Testis (tissue), 3 donors: ENCODE data around the gene ZFY. TPM values are rescaled to one million over a fixed set of nuclear protein-coding genes. Genes with fewer than 3 reads are reported as not detected.
A peak's percentile ranks its signal among the peaks of the same experiment; 100 is the strongest.

Source experiments
- DNase-seq: peaks from one replicate; pipeline ENCODE4 v3.0.0-alpha.2; 2019
- H3K27ac ChIP-seq, 2 donors: fragments of 200-600 bp; sonication (generic); one replicate each; pipeline ENCODE4 v1.5.1; 2019
- H3K27me3 ChIP-seq: fragments of 200-600 bp; sonication (generic); one replicate; pipeline ENCODE4 v1.5.1; 2019
- H3K36me3 ChIP-seq: fragments of 200-600 bp; sonication (generic); one replicate; pipeline ENCODE4 v1.5.1; 2017; ENCODE audit warnings: low read depth; ENCODE audit errors: missing control alignments
- H3K4me1 ChIP-seq: fragments of 200-600 bp; sonication (generic); one replicate; pipeline ENCODE4 v1.5.1; 2019
- H3K4me3 ChIP-seq, 2 donors: fragments of 200-600 bp; sonication (generic); one replicate each; pipeline ENCODE4 v1.5.1; 2017 to 2019
- H3K9me3 ChIP-seq: fragments of 200-600 bp; sonication (generic); one replicate; pipeline ENCODE4 v1.5.1; 2017
- CTCF ChIP-seq, 3 experiments: fragments of 450-650 bp in 2 of 3; fragments of 200-600 bp in 1 of 3; sonication (generic) in 1 of 3; IDR thresholded peaks; one replicate each; pipeline ENCODE4 v1.5.1; 2016 to 2019; ENCODE audit warnings: antibody characterized with exemption in 3 of 3, mild to moderate bottlenecking in 2 of 3, moderate library complexity in 1 of 3
- POLR2A ChIP-seq: fragments of 450-650 bp; IDR thresholded peaks from one replicate; pipeline ENCODE4 v1.6.1; 2017; ENCODE audit warnings: antibody characterized with exemption, mild to moderate bottlenecking, moderate library complexity
- WGBS, 2 donors: methylation state at CpG; one replicate each; pipeline ENCODE4 v1.1.5; 2018; 5-methylcytosine and 5-hydroxymethylcytosine counted together
- intact Hi-C: fragments of 100-400 bp; cut with DNase I; formaldehyde crosslinking; loops from one replicate; pipeline ENCODE4 v1.15.1; 2023; ENCODE audit warnings: low total_unique reads
- polyA plus RNA-seq: library from polyadenylated mRNA; stranded (reverse); fragments of 350-450 nt; fragmentation: Illumina TruSeq; extraction: RNeasy Lipid Tissue Mini Kit (QIAGEN cat#74804); gene quantifications from one replicate; pipeline ENCODE4 v1.2.3, GENCODE V29; 2014; ENCODE audit warnings: low read depth, low replicate concordance; ENCODE audit not compliant: insufficient read depth
- total RNA-seq, 2 donors: library from RNA; depleted of rRNA; stranded (reverse); fragments of >200 nt; gene quantifications; one replicate each; pipeline ENCODE4 v1.2.3, GENCODE V29; 2016

The ZFY gene
- total and polyA plus RNA-seq, 3 donors from 2014 or later, result 9.7 to 13.7 (median 11.3) TPM

DNA sequence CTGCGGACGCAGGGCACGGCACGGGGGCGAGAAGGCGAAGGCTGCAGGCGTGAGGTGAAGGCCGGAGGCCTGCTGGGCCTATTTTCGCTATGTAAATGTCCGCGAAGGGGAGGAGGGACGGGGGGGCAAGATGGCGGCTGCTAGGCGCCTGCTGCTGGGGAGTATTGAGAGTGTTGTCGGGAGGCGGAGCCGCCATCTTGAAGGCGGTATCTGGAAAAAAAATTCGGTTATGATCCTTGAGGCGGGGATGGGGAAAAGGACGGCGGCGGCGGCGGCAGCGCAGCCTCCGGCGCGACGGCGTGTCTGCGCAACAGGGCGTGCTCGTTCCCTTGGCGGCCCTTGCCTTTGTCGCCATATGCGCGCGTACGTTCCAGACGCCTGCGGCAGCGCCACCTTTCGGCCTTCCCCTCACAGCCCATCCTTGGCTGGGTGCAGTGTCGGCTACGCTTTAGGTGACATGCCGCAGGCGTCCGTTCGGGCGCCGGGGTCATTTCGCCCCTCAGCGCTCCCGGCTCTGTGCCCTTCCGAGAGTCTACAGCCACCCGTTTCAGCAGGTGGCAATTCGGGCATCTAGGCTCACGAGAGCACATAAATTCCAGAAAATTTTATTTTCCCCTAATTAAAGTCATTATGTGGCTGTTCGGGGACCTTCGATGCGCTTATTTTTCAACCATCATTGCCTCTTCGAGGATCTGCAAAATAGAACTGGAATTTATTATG lies 695 bp downstream of the ZFY start:
- DNase-seq, result peak; percentile 89
- H3K9me3 ChIP-seq, result no peaks in the 10 kb centered on the region
- TF ChIP-seq CTCF (IDR thresholded peaks at IDR 0.05) (peak in 2 of 3 experiments; percentile 54 to 70), POLR2A (no peak)
- no peaks in the 10 kb centered on the region for H3K36me3 ChIP-seq
- H3K4me1 ChIP-seq, result no peaks in the 10 kb centered on the region
- intact Hi-C loops, result no loop called here
- H3K27ac ChIP-seq, result peak overlapping the region; percentile 97 to 99
- peak overlapping the region; percentile 66 to 77 for H3K4me3 ChIP-seq
- WGBS, 2 donors, result 0% methylated on average over 4 to 45 of the region's 63 CpGs
- no peaks in the 10 kb centered on the region for H3K27me3 ChIP-seq

DNA sequence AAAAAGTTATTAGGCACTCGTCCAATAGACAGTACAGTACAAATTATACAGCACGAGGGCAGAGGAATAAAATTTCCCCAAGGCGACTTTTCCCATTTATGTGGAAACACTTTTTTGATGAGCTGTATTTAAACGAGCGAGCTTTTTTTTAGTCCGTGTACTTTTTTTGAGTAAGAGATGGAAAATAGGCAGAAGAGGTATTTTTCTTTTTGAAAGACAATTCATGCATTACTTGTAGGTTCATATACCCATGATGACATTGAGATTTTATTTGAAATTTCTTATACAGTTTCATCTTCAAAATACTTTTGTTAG lies 1.2 kb downstream of the ZFY start:
- intact Hi-C loops, result no loop called here
- TF ChIP-seq CTCF (IDR thresholded peaks at IDR 0.05), result no peak
- TF ChIP-seq POLR2A, result no peak
- Histone ChIP-seq H3K27me3 (no peaks in the 10 kb centered on the region), H3K9me3 (no peaks in the 10 kb centered on the region), H3K27ac (peak overlapping the region; percentile 97 to 99), H3K4me1 (no peaks in the 10 kb centered on the region), H3K36me3 (no peaks in the 10 kb centered on the region), H3K4me3 (peak overlapping the region; percentile 66 to 77)
- DNase-seq, result no peak
- 0 to 4% methylated on average over 4 to 6 of the region's 6 CpGs for WGBS, 2 donors

DNA sequence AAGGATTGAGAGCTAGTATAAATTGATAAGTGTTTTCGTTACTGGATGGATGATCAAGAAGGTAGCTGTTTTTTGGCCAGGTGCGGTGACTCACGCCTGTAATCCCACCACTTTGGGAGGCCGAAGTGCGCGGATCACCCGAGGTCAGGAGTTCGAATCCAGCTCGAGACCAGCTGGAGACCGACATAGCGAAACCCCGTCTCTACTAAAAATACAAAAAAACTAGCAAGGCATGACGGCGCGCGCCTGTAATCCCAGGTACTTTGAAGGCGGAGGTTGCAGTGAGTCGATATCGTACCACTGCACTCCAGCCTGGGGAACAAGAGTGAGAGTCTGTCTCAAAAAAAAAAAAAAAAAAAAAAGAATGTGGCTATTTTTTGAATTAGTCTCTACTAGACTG lies 2.0 kb downstream of the ZFY start:
- WGBS, 2 donors, result 28 to 73% methylated on average over 10 to 19 of the region's 19 CpGs
- H3K4me1 ChIP-seq, result no peaks in the 10 kb centered on the region
- DNase-seq, result no peak
- no peaks in the 10 kb centered on the region for H3K9me3 ChIP-seq
- H3K27me3 ChIP-seq, result no peaks in the 10 kb centered on the region
- TF ChIP-seq POLR2A, result no peak
- TF ChIP-seq CTCF (IDR thresholded peaks at IDR 0.05), result no peak
- no peak overlapping the region for H3K27ac ChIP-seq
- H3K36me3 ChIP-seq, result no peaks in the 10 kb centered on the region
- intact Hi-C loops, result no loop called here
- H3K4me3 ChIP-seq, result no peak overlapping the region

GRCh38 chrY:2949590-2950252 lies 14.5 kb downstream of the ZFY start:
- no peak overlapping the region for H3K4me3 ChIP-seq
- no peak for TF ChIP-seq CTCF (IDR thresholded peaks at IDR 0.05)
- no peak for TF ChIP-seq POLR2A

More at GRCh38 chrY:2949590-2950252, 14.5 kb downstream of the ZFY start:
- Histone ChIP-seq H3K27me3 (no peaks in the 10 kb centered on the region), H3K4me1 (no peaks in the 10 kb centered on the region), H3K27ac (no peak overlapping the region), H3K36me3 (no peaks in the 10 kb centered on the region), H3K9me3 (no peaks in the 10 kb centered on the region)
- 93 to 97% methylated on average over 7 of the region's 7 CpGs for WGBS, 2 donors
- DNase-seq, result no peak
- intact Hi-C loops, result no loop called here
